M059J (cell line): ENCODE data around the gene CCR7. TPM values are rescaled to one million over a fixed set of nuclear protein-coding genes. Genes with fewer than 3 reads are reported as not detected.

Experiments
- DNase-seq: peaks from one replicate; pipeline ENCODE4 v3.0.0-alpha.2; 2012; ENCODE audit warnings: low read depth
- total RNA-seq: library from RNA; depleted of rRNA; stranded (reverse); fragments of >200 nt; shearing (Covaris generic); gene quantifications from 2 replicates; pipeline ENCODE4 v1.2.3, GENCODE V29; 2014; rRNA removed

The CCR7 gene, protein sequence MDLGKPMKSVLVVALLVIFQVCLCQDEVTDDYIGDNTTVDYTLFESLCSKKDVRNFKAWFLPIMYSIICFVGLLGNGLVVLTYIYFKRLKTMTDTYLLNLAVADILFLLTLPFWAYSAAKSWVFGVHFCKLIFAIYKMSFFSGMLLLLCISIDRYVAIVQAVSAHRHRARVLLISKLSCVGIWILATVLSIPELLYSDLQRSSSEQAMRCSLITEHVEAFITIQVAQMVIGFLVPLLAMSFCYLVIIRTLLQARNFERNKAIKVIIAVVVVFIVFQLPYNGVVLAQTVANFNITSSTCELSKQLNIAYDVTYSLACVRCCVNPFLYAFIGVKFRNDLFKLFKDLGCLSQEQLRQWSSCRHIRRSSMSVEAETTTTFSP
- total RNA-seq: not detected in 2 replicates

DNA sequence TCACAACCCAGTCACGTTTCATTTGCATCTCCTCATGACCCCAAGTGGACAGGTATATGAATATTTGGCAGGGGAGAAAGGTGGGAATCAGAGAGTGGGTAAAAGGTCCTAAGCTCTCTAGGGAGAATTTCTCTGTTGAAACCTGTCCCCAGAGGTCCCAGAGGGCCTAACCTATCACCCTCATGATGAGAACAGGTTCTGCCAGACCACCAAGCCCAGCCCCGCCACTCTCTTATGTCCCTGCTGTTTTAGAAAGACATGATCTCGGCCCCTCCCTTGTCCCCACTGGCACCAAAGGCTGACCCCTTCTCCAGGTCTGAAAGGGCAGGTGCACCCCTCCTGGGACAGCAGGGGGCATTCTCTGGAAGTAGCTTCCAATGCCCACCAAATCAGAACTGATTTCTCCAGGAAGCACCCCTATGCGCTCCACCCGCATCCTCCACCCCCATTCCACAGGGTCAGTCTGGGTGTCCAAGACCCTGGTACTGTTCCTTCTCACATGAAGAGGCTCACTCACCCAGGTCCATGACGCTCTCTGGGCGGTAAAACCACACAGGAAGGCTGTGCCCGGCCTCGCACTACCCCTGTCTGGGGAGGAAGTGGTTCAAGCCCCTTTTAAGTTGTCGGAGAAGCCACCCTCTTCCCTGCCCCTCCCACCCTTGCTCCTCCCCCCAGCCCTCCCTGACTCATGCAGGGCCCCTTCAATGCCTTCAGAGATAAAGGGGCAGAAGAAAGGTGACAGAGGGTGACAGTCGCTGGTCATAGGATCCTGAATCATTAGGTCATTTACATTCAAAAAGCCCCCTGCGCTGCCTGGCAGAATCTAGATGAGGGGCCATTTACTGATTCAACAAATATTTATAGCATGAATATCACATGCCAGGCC is at the start of gene CCR7:
TSS of gene CCR7 (minus strand) at position 590 of the 886 bp plus-strand sequence. CDS start at position 527, 63 bp downstream.
- no peak for DNase-seq

DNA sequence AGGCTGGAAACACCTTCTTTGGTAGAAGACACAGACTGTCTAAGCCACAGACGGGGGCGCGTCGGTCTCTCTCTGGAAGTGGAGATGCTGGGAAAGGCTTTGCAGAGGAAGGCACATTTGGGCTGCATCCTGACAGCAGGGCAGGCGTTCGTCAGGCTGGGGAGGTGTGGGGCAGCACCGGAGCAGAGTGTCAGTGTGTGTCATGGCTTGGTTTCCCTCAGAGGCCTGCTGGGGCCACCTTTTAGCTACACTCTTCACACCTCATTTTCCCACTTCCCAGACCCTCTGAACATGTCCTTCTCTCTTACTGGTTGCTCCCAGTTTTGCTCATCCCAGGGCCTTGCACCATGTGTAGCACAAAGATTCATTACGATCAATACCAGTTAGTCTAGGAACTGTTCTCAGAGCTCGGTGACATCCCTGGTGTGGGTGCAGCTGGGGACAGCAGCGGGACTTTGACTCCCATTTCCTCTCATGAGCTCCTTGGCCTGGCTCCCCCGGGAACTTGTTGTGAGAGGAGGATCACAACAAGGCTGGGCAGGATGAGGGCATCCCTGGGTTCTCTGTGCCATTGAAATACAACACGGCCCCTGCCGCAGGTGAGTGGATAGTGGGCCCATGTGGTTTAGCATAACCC is 49.3 kb upstream of the CCR7 start:
- no peak for DNase-seq

DNA sequence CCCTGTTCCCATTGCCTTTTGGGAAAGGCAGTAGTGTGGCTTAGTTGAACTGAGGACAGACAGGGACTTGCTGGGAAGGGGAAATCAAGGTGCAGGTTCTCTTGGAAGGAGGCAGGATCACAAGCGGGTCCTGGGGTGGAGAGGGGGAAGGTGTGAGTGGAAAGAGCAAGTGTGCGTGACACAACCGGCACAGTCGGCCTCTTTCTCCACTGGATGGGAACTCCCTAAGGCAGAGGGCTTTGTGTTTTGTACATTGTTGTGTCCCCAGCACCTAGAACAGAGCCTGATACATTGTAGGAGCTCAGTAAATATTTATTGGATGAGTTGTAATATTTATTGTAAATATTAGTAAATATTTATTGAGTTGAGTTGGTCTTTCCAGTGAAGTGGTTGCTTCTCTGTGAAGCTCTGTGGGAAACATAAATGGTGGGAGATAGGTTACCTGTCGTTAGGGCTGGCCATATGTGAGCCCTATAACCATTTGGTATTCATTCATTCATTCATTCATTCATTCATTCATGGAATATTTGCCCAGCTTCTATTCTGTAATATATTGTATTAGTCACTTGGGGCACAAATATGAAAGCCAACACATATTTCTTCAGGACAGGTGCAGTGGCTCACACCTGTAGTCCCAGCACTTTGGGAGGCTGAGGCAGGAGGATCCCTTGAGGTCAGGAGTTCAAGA is 48.3 kb upstream of the CCR7 start:
- no peak for DNase-seq

DNA sequence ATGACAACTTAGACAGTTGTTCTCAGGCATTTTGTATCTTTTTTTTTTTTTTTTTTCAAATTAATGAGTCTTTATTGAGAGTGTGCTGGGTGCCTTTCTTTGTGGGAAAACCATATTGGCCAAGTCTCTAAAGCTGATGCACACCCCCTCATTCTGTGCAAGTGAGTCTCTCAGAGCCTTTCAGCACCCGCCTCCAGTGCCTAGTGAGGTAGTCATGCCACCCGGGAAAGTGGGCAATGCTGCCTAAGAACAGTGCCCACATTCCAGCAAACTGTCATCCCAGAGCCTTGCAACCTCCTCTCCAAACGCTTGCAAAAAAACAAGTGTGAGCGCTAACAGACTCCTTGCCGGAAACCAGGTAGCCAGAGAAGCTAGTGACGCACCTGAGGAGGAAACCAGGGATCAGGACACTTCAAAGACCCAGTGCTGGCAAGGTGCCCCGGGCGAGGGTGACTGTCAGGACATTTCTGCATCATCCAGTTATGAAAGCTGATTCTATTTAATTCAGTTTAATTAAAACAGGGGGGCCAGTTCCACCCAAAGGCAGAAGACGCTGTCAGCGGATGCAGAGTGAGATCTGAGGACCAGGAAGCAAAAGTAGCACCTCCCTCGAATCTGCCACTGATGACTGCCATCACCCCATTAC is 47.5 kb upstream of the CCR7 start:
- DNase-seq: no peak

DNA sequence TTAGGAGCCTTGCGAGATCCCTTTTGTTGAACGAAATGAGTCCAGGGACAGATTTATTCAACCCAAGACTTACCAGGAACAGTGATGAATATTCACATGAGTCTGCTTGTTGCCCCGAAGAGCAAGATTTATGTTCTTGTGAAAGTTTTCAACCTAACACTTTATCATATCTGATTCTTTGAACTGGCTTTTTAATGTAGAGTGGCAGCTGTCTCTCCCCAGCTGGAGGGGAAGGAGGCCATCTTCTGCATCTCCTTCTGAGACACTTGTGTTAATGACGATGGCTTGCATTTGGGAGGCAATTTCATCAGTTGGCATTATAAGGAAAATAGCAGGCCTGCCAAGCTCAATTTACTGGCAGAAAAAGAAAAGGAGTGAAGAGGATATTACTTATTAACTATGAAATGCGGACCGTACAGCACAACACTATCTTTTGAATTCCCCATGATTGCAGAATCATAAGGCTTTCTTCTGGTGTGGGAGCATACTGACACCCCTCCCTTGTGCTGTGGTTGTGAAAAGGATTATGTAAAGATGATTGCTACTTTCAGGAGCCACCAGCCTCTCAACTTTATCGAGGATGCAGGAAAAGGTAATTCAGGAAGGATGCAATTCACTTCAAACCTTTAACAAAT is 46.7 kb upstream of the CCR7 start:
- no peak for DNase-seq

DNA sequence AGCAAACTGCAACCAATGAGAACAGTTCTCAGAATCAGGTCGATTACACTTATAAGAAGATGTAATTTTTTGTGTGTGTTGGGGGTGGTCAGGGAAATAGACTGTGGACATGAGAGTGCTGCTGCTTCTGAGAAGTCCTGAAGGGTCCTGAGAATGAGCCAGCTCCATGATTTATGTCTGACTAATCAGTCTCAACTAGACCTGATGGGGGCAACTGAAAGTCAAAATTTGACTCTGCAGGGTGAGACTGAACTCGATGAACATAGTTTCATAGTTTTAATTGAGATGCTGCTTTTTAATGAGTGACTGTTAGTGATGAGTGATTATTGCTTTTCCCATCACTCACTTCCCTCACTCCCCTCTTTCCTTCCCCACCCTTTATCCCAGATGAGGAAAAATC is 45.1 kb upstream of the CCR7 start:
- no peak for DNase-seq

DNA sequence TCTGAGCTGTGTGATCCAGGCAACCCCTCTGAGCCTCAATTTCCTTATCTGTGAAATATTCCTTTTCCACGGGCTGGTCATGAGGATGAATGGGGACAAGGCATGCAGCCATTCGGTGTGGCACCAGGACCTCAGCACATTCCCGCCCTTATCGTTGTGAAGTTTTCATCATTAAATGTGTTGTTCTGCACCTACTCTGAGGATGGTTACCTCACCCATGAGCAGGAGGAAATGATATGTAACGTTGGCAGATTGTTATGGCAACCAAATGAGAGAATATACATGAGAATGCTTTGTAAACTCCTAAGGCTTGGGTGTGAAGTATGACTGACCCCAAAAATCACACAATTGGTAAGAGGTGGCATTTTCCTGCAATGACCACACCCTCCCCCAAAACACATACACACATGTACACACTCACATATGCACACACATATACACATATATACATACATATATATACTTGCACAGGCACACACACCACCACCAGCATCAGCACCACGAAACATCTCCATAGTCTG is 42.8 kb upstream of the CCR7 start:
- DNase-seq: no peak

DNA sequence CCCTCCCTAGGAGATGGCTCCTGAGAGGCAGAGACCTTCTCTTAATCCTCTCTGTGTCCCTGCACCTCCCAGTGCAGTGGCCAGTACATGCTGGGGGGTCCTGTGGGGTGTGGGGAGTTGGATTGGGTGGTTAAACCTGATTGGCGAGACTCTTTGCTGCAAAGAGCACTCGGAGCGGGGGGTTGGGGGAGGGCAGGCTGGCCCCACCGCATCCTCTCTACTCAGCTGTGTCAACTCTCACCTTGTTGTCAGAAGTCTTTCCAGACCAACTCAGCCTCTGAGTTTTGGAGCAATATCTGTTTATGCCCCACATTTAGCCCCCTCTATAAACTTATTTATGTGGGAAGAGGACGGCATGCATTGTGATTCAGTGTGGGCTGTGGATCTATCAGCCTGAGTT is 42.4 kb upstream of the CCR7 start:
- no peak for DNase-seq

DNA sequence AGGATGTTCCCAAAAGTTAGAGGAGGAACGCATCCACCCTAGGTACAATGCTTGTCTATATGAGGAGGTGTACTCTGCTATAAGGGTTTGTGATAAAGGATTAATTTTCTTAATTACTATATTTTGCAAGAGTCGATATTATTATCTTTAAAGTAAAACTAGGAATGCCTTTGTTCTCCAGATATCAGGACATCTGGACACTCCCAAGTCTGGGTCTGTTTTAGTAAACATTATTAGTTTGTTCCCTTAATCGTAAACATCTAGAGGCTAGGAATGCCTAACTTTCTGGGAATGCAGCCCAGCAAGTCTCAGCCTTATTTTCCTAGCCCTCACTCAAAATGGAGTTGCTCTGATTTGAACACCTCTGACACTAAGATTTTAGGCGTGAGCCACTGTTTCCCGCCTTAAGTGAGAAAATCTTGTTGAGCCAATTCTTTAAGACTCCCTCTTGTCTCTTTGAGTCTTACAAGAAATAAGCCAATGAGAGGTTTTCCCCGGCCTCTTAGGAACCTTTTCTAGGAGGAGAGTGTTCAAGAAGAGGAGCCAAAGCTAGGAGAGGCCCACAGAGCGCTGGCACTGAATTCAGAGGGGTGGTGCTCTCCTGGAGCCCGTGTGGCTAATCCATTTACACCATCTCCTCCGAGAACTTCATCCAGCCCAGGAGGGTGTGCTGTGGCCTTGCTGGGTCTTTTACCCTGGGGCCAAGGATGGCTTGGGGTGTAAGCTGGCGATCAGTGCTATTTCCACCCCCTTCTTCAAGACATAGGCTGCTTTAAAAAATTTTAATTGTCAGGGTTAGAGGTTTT is 41.5 kb upstream of the CCR7 start:
- no peak for DNase-seq

DNA sequence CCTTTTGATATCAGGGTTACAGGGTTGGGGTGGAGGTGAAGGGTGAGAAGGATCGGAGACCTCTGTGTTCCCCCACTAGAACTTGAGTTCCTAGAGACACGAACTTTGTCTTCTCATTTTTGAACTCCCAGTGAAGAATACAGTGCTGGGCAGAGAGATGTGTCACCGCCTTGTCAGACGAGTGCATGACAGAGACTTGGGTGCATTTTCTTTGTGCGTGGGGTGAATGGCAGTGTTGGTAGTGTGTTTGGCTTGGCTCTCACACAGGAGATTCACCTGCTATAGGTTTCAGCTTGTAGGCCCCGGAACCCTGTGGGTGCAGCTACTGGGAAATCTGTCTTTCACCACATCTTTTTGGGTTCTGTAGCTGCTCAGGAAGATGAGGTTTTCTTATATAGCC is 40.0 kb upstream of the CCR7 start:
- DNase-seq: no peak

DNA sequence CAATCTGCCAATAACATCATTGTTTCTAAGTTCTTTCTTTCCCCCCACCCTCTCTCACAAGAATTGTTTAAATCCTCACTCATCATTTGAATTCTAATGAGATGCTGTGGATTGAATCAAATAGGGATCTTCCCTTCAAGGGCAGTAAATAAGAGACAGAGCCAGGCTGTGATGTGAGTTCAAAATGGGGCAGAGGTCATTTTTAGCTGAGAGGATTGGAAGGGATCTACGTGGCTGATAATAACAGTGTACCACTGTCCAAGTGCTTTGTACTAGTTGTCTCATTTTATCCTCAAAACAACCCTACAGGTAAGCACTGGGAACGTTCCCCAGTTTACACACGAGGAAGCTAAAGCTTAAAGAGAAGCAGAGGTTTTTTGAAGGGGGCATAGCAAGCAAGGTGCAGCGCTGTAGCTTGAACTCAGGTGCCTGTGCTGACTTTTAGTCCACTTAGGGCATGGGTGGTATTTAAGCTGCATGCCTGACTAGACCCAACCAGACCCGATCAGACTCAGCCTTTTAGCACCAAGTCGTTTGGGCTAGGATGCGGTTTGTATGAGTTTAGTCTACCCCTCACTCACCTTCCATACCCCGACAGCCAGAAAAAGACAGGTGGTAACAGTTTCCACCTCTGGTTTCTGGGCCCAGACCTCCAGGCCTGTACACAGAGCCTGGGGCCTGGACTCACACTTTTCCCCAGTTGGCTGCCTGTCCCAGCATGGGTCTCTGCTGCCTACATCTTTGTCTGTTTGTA is 39.2 kb upstream of the CCR7 start:
- no peak for DNase-seq

DNA sequence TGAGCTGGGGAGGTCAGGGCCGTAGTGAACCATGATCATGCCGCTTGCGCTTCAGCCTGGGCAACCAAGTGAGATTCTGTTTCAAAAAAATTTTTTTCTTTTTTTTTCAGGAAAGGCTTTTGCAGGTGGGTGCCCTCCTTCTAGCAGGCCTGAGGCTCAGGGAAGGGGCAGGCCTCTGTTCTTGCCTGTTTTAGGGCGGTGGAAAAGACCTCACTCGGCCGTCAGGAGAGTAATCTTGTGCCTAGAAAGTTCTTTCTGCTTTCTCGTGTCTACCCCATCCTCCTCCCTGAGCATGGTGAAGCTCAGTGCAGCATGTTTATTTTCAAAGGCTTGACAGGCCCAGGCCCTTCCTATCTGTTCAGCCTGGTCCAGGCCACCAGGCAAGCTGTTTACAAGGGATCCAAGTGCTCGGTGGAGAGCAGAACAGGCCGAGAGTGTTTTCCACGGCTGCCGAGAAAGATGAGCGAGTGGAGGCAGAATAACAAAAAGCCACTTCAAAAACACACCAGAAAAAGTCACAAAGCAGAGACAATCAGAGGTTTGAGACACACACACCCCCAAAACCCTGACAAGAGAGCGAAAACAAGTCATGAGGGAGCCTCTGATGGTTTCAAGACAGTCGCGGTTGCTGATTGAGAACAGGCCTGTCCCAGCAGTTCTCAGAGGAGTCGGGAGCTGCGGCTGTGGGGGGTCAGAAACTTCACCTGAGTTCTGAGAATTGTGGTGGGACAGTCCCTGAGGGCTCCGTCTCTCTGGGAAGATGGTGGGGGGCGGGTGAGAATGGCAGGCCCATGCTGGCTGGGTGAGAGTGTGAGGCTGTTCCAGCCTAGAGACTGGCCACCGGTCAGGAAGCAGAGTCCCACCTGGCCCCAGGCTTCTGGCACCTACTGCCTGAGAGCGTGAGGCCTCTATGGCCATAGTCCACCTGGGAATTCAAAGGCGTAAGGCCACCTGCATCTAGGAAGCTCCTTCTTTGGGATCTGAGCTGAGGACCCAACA is 37.5 kb upstream of the CCR7 start:
- no peak for DNase-seq

DNA sequence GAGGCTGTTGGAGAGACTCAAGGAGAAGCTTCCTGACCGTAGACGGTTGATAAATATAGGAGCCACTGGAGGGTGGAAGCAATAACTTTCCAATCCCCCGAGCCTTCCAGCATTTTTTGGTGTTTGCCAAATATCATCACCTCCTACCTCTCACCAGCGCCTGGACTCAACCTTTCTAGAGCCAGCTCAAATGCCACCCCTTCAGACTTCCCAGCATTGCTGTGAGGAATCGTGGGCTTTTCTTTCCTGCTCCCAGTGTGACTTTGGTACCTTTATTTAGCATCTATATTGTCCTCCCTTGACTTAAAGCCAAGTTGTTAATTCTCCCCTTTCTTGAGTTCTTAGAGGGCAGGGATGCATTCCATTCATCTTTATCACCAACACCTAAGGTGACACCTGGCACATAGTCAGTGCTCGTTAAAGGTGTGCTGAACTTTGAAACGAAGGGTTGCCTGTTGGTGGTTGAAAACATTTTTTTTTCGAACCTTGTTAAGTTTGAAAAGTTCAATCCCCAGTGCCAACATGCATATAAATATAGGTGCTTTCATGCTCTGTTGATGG is 35.3 kb upstream of the CCR7 start:
- no peak for DNase-seq

DNA sequence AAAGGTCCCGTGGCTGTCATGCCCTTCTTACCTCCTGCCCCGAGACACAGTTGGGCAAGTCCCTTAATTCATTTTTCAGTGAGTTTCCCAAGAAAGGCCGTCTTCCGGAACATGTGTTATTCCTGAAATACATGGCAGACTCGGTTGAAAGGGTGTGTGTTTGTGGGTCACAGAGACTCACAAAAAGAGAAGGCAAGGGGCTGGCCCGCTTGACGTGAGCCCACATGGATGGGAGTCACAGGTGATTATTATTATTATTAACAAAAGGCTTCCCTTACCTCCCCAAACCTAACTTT is 34.1 kb upstream of the CCR7 start:
- DNase-seq: no peak

DNA sequence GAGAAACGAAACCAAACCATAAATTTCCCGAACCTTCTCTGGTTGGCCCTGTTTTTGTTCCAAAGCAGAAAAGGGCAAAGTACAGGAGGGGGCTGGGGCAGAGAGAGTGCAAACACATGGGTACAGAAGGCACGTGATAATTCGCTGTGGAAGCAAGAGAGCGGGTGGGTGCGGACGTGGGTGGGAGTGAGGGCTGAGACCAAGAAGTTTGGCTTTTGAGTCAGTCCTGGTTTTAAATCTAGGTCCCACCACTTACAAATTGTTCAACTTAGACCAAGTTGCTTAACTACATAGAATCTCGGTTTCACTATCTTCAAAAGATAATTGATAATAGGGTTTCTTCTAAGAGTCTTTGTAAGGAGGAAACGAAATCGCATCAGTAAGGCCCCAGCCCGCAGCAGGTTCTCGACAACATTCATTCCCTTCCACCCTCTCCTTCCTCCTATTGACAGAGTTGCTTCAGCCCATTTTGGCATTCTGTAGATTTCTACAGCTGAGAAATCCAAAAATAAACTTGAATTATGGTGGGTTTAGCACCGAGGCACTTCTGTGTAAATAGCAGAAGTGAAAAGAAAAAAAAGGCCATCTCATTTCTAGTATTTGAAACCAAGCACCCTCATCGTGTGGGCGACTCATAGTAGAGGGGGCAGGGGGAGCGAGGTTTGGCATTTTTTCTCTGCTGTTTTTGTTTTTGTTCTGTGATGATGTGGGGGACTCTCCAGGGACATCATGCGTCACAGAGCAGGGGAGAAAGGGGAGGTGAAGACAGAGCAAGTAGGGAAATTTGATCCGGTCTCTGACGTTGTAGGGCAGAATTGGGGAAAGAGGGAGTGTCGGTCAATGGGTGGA is 33.6 kb upstream of the CCR7 start:
- DNase-seq: no peak

DNA sequence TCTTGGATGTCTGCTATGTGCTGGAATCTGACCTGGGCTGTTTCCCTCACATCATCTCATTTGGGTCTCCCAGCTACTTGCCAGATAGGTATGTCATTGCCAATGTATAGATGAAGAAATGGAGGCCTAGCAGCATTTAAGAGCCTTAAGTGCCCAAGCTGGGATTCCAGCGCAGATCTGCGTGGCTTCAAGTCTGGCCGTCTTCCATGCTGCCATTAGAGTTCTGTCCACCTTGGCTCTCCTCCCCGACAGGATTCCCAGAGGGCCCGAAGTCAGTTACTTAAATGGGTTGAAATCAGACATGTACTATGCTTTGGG is 33.0 kb upstream of the CCR7 start:
- DNase-seq: no peak
